Spleen (tissue), 7 donors: Measurements from ENCODE around the gene CACNA1D.

ENCODE experiments used
- POLR2A ChIP-seq, 3 donors: fragments of 450-650 bp; IDR thresholded peaks; one replicate each; pipeline ENCODE4 v1.5.1; 2017; ENCODE audit warnings: antibody characterized with exemption in 3 of 3, mild to moderate bottlenecking in 1 of 3
- POLR2AphosphoS5 ChIP-seq, 3 donors: sonication (generic); formaldehyde crosslinking; IDR thresholded peaks; one replicate each; pipeline ENCODE4 v1.5.1; 2017; ENCODE audit warnings: antibody characterized with exemption in 3 of 3
- TF ChIP-seq, protein P1 (sequence below), 11 experiments: fragments of 200-600 bp in 7 of 11; fragments of 450-650 bp in 4 of 11; sonication (generic) in 4 of 11; IDR thresholded peaks in 8 of 11; conservative IDR thresholded peaks in 3 of 11; 1 replicate in 7 of 11; 2 replicates in 4 of 11; pipeline versions ENCODE4 v1.4.0 to v1.8.0; 2016 to 2021; ENCODE audit warnings: antibody characterized with exemption in 11 of 11, inconsistent platforms in 4 of 11, mild to moderate bottlenecking in 1 of 11
- donor health status: DM: no; HTN: no; CAD: no; lungs with moderate emphysema.
- donor health status: DM: no; HTN: no; CAD: no.
- donor health status: DM: no; HTN: no; CAD: no.

DNA sequence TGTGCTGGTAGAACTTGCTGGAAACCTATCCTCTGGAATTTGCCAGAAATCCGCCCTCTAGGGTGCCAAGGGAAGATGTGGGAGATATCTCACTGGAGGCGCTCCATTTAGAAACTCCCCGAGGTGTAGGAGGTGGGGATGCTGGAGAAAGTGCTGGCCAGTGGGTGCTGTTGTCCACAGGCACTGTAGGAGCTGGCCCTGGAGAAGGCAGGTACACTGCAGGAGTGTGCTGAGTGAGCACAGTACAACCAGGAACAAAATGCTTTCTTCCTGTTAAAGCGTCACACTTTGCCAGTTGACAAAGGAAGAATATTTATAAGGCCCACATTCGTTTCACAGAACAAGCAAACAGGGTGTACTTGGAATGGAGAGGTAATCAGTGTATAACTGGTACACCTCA, 119.9 kb downstream of the CACNA1D start:
- TF ChIP-seq, protein P1, sequence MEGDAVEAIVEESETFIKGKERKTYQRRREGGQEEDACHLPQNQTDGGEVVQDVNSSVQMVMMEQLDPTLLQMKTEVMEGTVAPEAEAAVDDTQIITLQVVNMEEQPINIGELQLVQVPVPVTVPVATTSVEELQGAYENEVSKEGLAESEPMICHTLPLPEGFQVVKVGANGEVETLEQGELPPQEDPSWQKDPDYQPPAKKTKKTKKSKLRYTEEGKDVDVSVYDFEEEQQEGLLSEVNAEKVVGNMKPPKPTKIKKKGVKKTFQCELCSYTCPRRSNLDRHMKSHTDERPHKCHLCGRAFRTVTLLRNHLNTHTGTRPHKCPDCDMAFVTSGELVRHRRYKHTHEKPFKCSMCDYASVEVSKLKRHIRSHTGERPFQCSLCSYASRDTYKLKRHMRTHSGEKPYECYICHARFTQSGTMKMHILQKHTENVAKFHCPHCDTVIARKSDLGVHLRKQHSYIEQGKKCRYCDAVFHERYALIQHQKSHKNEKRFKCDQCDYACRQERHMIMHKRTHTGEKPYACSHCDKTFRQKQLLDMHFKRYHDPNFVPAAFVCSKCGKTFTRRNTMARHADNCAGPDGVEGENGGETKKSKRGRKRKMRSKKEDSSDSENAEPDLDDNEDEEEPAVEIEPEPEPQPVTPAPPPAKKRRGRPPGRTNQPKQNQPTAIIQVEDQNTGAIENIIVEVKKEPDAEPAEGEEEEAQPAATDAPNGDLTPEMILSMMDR (IDR thresholded peaks at IDR 0.05 in 8 of 11, conservative IDR thresholded peaks at IDR 0.05 in 3 of 11): no peak
- TF ChIP-seq POLR2A (IDR thresholded peaks at IDR 0.05) (no peak), POLR2AphosphoS5 (IDR thresholded peaks at IDR 0.05) (no peak)
